DMS53 treated with DMSO at 0.1 percent for 48 hours (cell line): Measurements from ENCODE around the gene ACR.

ENCODE experiments used
- DNase-seq: peaks from one replicate; lab custom pipeline; 2025; ENCODE audit not compliant: unreplicated experiment; lab: John Stamatoyannopoulos, UW

The ACR gene

DNA sequence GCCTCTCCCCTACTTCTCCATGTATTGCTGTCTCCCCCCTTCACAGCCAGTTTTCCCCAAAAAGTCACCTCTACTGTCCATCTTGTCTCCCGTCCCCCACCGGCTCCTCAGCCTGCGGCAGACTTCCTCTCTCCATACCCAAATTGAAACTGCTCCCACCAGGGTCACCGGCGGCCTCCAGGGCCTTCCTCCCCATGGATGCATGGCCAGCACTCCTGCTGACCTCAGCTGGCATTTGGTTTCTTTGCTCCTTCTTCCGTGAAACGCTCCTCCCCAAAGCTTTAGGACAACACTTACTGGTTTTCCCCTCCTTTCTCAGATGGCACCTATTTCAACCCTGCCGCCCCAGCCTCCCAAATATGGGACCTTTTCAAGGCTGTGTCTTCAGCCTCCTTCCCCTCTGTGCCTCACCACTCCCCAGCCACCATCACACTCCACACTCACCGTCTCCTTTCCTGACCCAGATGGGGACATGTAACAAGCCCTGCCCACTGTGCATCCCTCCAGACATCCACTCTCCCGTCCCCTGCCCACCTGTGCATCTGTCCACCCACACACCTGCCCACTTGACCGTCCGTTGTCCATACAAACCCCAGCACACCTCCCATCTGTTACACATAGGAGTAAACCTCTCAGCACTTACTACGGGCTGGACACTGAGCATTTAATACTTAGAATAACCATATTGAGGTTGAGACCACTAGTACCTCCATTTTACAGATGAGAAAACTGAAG, 21.5 kb upstream of the ACR start:
- DNase-seq = no peak

GRCh38 chr22:50717709-50718351, 20.2 kb upstream of the ACR start:
- no peak for DNase-seq

- DNase-seq = no peak
Measured at GRCh38 chr22:50718352-50718709, 19.7 kb upstream of the ACR start.

DNA sequence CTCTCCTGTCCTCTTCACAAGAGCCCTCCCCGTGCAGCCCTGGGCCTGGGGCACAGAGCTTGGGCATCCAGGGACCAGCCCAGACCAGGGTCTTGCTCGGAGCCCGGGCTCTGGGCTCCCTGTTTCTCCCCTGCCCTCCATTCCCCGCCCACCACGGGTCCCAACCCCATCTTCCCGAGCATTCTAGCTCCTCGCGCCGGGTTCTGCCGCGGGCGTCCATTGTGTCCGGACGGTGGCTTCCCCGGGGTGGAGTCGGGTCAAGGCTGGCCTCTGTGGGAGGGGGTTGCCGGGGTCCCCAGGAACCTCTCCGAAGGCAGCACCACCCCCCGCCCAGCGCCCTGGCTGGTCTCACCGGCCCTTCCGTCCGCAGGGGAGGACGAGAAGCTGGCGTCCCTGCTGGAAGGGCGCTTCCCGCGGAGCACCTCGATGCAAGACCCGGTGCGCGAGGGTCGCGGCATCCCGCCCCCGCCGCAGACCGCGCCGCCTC, 18.1 kb upstream of the ACR start:
- DNase-seq = no peak

- DNase-seq = no peak
Measured at GRCh38 chr22:50720301-50721256, 17.4 kb upstream of the ACR start.

GRCh38 chr22:50721257-50721844, 16.7 kb upstream of the ACR start:
- DNase-seq = no peak

- DNase-seq = no peak
Measured at GRCh38 chr22:50722048-50722701, 15.8 kb upstream of the ACR start.

DNA sequence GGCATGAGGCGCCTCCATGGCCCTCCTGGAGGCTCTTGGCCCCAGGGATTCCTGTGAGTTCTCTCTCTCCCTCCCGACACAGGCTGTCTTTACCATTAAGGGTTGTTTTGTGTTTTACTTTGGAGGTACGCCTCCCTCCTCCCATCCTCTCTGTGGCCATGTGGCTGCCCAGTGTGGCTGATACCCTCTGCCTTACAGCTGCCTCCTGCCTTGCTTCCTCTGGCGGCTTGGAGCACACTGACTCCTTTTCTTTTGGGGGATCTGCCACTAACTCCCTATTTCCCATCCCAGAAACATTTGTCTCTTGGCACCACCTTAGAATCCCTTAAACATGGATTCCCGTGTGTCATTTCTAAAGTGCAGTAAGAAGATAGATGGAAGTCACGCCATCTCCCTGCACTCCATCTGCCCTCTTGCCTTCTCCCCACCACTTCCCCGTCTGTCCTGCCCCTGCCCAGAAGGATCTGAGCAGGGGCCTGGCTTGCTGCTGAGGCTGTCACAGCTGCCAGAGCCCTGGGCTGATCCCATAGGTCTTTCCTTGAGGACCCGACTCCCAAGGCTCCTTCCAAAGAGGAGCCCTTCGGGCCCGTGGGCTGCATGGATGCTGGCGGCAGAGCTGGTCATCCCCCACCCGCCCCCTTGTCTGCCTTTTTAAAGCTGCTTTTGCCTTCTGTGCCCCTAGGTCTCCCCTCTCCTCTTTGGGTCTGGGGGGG, 15.1 kb upstream of the ACR start:
- DNase-seq = no peak

- no peak for DNase-seq
Measured at GRCh38 chr22:50723991-50724390, 14.0 kb upstream of the ACR start.

- DNase-seq = no peak
Measured at GRCh38 chr22:50724616-50725015, 13.4 kb upstream of the ACR start.

DNA sequence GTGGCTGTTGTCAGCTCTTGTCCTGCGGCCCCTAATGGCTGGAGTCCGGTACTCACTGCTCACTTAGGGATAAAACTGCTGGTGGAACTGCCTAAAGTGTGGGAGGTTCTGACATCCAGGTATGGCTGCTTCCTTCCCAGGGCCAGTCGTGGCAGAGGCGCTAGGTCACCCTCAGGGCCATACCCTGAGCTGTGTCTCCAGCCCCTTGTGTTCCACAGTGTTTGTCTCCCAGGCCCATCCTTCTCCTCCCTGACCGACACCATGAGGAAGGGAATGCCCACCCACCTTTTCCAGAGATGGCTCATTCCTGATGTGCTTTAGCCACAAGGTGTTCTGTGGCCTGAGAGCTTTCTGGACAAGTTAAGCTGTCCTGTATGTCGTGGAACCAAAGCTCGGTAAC, 12.4 kb upstream of the ACR start:
- DNase-seq = no peak

DNA sequence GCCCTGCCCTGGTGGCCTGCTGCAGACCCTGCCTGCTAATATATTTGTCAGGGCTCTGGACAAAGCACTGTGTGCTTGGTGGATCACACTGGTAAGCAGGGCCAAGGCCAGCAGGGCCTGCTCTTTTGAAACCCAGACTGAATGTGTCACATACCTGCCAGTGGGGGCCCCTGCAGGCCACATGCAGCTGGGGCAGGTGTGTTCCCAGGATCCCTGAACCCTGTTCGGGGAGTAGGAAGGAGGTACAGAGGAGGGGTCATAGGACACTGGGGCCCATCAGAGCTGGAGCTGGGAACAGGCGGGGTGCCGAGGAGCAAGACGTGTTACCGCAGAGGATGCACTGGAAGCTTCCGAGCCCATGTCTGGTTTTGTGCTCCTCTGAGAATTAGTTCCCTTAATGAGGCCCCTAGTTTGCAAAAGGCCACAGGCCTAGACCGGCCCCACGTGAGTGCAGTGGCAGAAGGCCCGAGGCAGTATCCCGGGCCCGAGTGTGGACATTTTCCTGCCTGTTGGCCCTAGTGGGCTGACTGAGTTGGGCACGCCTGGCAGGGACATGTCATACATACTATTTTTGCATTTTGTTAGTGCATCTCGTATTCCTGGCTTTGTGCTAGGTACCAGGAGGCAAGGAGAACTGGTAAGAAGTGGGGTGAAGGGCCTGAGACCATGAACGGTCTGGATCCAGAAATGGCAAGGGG, 11.2 kb upstream of the ACR start:
- DNase-seq = no peak

DNA sequence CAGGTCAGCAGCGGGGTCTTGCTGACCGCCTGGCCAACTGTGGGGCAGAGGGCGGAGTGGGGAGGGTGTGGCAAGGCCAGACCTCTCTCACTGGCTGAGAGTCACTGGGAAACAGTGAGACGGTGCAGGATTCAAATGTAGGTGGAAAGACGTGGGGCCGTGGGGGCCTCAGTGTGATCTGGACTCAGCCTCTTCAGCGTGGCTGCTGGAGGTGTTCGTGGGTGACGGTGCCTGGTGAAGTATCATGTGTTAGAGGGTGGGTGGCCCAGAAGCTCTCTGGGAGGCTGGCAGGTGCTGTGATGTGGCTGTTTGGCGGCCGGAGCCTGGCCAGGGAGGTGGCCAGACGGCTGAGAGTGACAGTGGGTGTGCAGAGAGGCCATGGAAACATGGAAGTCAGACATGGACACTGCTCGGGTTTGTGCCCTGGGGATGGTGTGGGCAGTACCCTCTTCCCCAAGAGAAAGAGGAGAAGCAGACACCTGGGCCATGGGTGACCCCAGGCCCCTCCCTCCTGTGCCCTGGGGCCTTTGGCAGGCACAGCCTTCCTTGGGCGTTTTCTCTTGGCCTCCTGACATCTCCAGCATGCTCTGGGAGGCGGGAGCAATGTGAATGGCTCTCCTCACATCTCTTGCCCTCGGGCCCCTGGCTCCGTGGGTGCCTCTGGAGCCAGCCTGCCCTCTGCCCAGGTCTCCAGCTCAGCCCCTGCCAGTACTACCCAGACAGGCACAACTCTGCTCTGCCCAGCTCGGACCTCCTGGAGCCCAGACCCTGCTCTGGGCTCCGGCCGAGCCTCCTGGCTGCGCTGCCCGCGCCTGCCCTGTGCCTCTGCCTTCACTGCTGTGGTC, 10.1 kb upstream of the ACR start:
- no peak for DNase-seq

GRCh38 chr22:50728523-50728931, 9.5 kb upstream of the ACR start:
- no peak for DNase-seq

GRCh38 chr22:50729391-50730012, 8.5 kb upstream of the ACR start:
- DNase-seq = peak; percentile 80

- no peak for DNase-seq
Measured at GRCh38 chr22:50730013-50730891, 7.8 kb upstream of the ACR start.
